Uterus (tissue), 2 donors: ENCODE measurements around the gene LASP1NB.

Experiments
- POLR2A ChIP-seq, 2 donors: fragments of 450-650 bp; IDR thresholded peaks; one replicate each; pipeline ENCODE4 v1.6.1; 2016; ENCODE audit warnings: antibody characterized with exemption in 2 of 2, mild to moderate bottlenecking in 1 of 2, moderate library complexity in 1 of 2
- TF ChIP-seq, protein P1 (sequence below), 4 experiments: fragments of 200-600 bp in 2 of 4; fragments of 450-650 bp in 2 of 4; sonication (generic) in 2 of 4; IDR thresholded peaks; one replicate each; pipeline ENCODE4 v1.5.1; 2016 to 2019; ENCODE audit warnings: antibody characterized with exemption in 4 of 4, mild to moderate bottlenecking in 2 of 4, moderate library complexity in 1 of 4

DNA sequence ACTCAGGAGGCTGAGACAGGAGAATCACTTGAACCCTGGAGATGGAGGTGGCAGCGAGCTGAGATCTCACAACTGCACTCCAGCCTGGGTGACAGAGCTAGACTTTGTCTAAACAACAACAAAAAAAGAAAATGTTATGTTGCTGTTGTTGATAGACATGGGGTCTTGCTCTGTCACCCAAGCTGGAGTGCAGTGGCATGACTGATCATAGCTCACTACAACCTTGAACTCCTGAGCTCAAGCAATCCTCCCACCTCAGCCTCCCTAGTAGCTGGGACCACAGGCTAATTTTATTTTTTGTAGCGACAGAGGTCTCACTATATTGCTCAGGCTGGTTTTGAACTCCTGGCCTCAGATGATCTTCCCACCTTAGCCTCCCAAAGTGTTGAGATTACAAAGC, 21.8 kb downstream of the LASP1NB start:
- TF ChIP-seq POLR2A (IDR thresholded peaks at IDR 0.05) = no peak
- TF ChIP-seq, protein P1, sequence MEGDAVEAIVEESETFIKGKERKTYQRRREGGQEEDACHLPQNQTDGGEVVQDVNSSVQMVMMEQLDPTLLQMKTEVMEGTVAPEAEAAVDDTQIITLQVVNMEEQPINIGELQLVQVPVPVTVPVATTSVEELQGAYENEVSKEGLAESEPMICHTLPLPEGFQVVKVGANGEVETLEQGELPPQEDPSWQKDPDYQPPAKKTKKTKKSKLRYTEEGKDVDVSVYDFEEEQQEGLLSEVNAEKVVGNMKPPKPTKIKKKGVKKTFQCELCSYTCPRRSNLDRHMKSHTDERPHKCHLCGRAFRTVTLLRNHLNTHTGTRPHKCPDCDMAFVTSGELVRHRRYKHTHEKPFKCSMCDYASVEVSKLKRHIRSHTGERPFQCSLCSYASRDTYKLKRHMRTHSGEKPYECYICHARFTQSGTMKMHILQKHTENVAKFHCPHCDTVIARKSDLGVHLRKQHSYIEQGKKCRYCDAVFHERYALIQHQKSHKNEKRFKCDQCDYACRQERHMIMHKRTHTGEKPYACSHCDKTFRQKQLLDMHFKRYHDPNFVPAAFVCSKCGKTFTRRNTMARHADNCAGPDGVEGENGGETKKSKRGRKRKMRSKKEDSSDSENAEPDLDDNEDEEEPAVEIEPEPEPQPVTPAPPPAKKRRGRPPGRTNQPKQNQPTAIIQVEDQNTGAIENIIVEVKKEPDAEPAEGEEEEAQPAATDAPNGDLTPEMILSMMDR (IDR thresholded peaks at IDR 0.05) = no peak
